ENCODE results near the gene RALBP1.

The RALBP1 gene

DNA sequence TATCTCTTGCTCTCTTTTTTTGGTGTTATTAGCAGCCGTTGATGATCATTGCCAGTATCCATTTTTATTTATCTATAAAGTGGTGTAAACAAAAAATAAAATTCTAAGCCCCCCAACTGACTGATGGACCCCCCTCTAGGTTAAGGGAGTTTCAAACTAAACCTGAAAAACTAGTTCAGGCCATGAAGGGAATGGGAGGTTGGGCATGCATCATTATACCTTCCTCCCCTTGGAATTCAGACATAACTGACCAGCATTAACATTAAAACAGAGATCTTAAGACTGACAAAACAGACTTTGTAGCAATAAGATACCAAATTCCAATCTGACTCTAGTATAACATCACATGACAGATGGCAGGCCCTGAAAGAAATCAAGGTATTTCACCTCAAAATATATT is 20.2 kb downstream of the RALBP1 start (continued):
- no peak for TF ChIP-seq ZNF518A (tag by site-specific recombination; conservative IDR thresholded peaks at IDR 0.05; ENCODE audit: low read depth)
- no peak for TF ChIP-seq MZF1 (tag by site-specific recombination; IDR thresholded peaks at IDR 0.05; ENCODE audit: borderline replicate concordance)

DNA sequence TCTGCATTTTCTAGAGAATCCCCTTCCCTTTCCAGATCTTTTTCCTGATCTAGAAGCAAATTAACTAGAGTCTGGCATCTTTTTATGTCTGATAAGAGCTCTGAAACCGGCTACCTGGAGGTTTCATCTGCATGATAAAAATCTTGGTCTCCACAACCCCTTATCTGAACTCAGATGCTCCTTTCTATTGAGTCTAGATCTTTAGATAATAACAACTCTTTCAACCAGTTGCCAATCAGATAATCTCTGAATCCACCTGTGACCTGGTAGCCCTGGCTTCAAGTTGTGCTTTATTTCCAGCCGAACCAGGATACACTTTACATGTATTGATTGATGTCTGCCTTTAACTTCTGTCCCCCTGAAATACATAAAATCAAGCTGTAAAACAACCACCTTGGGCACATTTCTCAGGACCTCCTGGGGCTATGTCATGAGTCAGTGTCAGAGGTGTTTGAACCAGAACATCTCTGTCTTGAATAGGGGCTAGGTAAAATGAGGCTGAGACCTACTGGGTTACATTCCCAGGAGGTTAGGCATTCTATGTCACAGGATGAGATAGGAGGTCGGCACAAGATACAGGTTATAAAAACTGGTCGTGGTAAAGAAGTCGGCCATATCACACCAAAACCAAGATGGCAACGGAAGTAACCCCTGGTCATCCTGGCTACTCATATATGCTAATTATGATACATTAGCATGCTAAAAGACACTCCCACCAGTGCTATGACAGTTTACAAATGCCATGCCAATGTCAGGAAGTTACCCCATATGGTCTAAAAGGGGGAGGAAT is 20.8 kb downstream of the RALBP1 start:
- POLR2A ChIA-PET, result no interaction called here
- H3K9me3 ChIP-seq (ENCODE audit: control insufficient read depth, insufficient read depth, low read depth, low read length), result no peaks in the 10 kb centered on the region
- CTCF ChIA-PET, result interaction anchor here (0.6 kb wide), 2 partner anchors 68 to 841 kb away, joined by 3 read pairs; no protein-coding TSS in a partner anchor
- H3K4me1 ChIP-seq (ENCODE audit: control insufficient read depth, insufficient read depth, low read length), result peaks cover 3% of the 10 kb centered on the region; the same call in 1 of the 2 replicates
- no peak overlapping the region for H3K4me3 ChIP-seq (ENCODE audit: low read depth, low read length)
- no peak overlapping the region for H3K27ac ChIP-seq (ENCODE audit: extremely low read depth, low read depth, low read length)
- peaks cover 0 to 4% of the 10 kb centered on the region in 2 experiments; a peak in 2 of 3 replicates for H3K36me3 ChIP-seq (ENCODE audit: control insufficient read depth in 2 of 2, insufficient read depth in 1 of 2, low read length in 2 of 2)
- no peak for TF ChIP-seq YY2 (tag by site-specific recombination; IDR thresholded peaks at IDR 0.05)
- TF ChIP-seq REST (tag by site-specific recombination; IDR thresholded peaks at IDR 0.05), result no peak
- TF ChIP-seq, protein P1, sequence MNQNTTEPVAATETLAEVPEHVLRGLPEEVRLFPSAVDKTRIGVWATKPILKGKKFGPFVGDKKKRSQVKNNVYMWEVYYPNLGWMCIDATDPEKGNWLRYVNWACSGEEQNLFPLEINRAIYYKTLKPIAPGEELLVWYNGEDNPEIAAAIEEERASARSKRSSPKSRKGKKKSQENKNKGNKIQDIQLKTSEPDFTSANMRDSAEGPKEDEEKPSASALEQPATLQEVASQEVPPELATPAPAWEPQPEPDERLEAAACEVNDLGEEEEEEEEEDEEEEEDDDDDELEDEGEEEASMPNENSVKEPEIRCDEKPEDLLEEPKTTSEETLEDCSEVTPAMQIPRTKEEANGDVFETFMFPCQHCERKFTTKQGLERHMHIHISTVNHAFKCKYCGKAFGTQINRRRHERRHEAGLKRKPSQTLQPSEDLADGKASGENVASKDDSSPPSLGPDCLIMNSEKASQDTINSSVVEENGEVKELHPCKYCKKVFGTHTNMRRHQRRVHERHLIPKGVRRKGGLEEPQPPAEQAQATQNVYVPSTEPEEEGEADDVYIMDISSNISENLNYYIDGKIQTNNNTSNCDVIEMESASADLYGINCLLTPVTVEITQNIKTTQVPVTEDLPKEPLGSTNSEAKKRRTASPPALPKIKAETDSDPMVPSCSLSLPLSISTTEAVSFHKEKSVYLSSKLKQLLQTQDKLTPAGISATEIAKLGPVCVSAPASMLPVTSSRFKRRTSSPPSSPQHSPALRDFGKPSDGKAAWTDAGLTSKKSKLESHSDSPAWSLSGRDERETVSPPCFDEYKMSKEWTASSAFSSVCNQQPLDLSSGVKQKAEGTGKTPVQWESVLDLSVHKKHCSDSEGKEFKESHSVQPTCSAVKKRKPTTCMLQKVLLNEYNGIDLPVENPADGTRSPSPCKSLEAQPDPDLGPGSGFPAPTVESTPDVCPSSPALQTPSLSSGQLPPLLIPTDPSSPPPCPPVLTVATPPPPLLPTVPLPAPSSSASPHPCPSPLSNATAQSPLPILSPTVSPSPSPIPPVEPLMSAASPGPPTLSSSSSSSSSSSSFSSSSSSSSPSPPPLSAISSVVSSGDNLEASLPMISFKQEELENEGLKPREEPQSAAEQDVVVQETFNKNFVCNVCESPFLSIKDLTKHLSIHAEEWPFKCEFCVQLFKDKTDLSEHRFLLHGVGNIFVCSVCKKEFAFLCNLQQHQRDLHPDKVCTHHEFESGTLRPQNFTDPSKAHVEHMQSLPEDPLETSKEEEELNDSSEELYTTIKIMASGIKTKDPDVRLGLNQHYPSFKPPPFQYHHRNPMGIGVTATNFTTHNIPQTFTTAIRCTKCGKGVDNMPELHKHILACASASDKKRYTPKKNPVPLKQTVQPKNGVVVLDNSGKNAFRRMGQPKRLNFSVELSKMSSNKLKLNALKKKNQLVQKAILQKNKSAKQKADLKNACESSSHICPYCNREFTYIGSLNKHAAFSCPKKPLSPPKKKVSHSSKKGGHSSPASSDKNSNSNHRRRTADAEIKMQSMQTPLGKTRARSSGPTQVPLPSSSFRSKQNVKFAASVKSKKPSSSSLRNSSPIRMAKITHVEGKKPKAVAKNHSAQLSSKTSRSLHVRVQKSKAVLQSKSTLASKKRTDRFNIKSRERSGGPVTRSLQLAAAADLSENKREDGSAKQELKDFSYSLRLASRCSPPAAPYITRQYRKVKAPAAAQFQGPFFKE (tag by site-specific recombination; IDR thresholded peaks at IDR 0.05; ENCODE audit: borderline replicate concordance), result no peak
- TF ChIP-seq ZNF600 (tag by site-specific recombination; IDR thresholded peaks at IDR 0.05), result no peak
- TF ChIP-seq PRDM1 (tag by site-specific recombination; IDR thresholded peaks at IDR 0.05), result no peak
- no peak for TF ChIP-seq ZBTB49 (tag by site-specific recombination; IDR thresholded peaks at IDR 0.05; ENCODE audit: low read depth)
- TF ChIP-seq ZNF561 (tag by site-specific recombination; IDR thresholded peaks at IDR 0.05; ENCODE audit: borderline replicate concordance), result no peak
- TF ChIP-seq ZNF585B (tag by site-specific recombination; IDR thresholded peaks at IDR 0.05), result no peak
- TF ChIP-seq, protein P2, sequence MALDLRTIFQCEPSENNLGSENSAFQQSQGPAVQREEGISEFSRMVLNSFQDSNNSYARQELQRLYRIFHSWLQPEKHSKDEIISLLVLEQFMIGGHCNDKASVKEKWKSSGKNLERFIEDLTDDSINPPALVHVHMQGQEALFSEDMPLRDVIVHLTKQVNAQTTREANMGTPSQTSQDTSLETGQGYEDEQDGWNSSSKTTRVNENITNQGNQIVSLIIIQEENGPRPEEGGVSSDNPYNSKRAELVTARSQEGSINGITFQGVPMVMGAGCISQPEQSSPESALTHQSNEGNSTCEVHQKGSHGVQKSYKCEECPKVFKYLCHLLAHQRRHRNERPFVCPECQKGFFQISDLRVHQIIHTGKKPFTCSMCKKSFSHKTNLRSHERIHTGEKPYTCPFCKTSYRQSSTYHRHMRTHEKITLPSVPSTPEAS (tag by site-specific recombination; IDR thresholded peaks at IDR 0.05), result no peak
- TF ChIP-seq ZNF776 (tag by site-specific recombination; IDR thresholded peaks at IDR 0.05; ENCODE audit: borderline replicate concordance), result no peak
- TF ChIP-seq ZNF530 (tag by site-specific recombination; IDR thresholded peaks at IDR 0.05; ENCODE audit: low read depth), result no peak
- no peak for TF ChIP-seq ZNF354C (tag by site-specific recombination; IDR thresholded peaks at IDR 0.05; ENCODE audit: borderline replicate concordance, low read depth)

Measured in HEK293 (cell line).